Measurements from ENCODE around the gene CMTR1. TPM values are rescaled to one million over a fixed set of nuclear protein-coding genes. Genes with fewer than 3 reads are reported as not detected.
A peak's percentile ranks its signal among the peaks of the same experiment; 100 is the strongest.
"Not testable (repeated sequence)": the region's sequence is repeated elsewhere in the genome, so short reads cannot be mapped to it uniquely, and the experiment has no call there.

Gene CMTR1
- total RNA-seq, 2 experiments from 2014 or later = 65.3 to 74.6 TPM

DNA sequence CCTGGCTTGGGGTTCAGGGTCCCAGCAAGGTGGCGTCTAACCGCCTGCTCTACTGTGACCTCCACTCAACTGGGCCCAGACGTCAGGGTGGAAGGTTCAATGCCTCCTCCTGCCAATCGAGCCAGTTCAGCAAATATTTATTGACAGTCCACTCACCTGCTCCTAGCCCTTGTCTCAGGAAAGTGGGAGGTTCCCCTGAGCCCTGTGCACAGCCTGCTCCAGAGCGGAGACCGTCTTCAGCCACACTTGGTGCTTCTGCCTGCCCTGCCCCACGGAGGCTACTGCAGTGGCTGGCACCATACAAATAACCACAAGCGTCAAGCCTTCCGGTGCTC lies 60.6 kb downstream of the CMTR1 start:
- Mint-ChIP-seq H3K36me3 (ENCODE audit: low read depth) (peaks cover 28% of the 10 kb centered on the region), H3K4me3 (no peak overlapping the region), H3K4me1 (peaks cover 93% of the 10 kb centered on the region), H3K27me3 (no peaks in the 10 kb centered on the region), H3K9me3 (ENCODE audit: low read depth) (no peaks in the 10 kb centered on the region), H3K27ac (no peak overlapping the region)
- DNase-seq (no peak), ATAC-seq (no peak)
- intact Hi-C loops (cut with DNase I, micrococcal nuclease) = loop anchor here in 1 of 2 experiments (10.0 kb wide), 1 partner anchor 1621 kb away; the partner anchor contains the start of gene SAYSD1
- POLR2A ChIA-PET = no interaction called here
- CTCF ChIA-PET = interaction anchor here (1.1 kb wide), 1 partner anchor 9 kb away, joined by 3 read pairs; no protein-coding TSS in a partner anchor

DNA sequence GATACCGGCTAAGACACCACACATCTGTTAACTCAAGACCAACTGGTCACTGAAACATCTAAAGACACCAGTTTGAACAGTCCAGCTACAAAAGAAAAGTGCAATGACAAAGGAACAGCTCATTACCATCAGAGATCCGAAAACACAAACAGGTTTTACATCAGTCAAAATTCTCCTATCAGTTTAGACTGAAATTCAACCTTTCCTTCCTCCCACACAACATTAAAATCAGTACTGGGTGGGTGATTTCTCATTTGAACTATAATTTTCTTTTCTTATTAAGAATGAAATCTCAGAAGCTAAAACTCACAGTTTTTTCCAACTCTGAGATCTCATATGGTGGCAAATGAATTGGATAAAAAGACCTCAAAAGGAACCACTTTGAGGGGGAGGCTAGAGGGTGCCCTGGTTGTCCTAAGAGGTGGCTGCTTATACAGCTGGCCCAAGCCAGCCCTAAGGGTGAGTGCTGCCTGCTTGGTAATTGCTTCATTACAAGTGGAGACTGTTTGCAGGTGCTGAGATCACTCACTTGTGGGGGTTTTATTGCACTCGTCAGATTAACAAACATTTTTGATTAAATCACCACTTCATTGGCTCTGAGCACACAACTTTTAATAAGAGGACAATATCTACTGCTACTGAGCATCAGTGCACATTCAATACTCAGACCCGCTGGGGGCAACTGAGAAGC lies 62.4 kb downstream of the CMTR1 start:
- Mint-ChIP-seq H3K27ac (peak overlapping the region; percentile 89), H3K9me3 (ENCODE audit: low read depth) (no peaks in the 10 kb centered on the region), H3K4me3 (peak overlapping the region; percentile 18), H3K4me1 (peaks cover 88% of the 10 kb centered on the region), H3K36me3 (ENCODE audit: low read depth) (peaks cover 18% of the 10 kb centered on the region), H3K27me3 (no peaks in the 10 kb centered on the region)
- DNase-seq (peak; percentile 65), ATAC-seq (peak; percentile 43)
- ChIA-PET POLR2A (interaction anchor here (0.9 to 1.4 kb wide), 3 partner anchors 13 to 21 kb away, joined by 5 to 22 read pairs (median 7); no protein-coding TSS in a partner anchor), CTCF (interaction anchor here (0.7 to 2.4 kb wide), 10 partner anchors 8 to 71 kb away, joined by 3 to 12 read pairs (median 4); partner anchors contain the start of gene CMTR1)
- intact Hi-C loops (cut with DNase I, micrococcal nuclease) = loop anchor here (1.0 to 10.0 kb wide), 11 partner anchors 21 to 1619 kb away; partner anchors contain the start of genes SAYSD1 (in 1 of the 2) and ZFAND3 (in 1 of the 2)

DNA sequence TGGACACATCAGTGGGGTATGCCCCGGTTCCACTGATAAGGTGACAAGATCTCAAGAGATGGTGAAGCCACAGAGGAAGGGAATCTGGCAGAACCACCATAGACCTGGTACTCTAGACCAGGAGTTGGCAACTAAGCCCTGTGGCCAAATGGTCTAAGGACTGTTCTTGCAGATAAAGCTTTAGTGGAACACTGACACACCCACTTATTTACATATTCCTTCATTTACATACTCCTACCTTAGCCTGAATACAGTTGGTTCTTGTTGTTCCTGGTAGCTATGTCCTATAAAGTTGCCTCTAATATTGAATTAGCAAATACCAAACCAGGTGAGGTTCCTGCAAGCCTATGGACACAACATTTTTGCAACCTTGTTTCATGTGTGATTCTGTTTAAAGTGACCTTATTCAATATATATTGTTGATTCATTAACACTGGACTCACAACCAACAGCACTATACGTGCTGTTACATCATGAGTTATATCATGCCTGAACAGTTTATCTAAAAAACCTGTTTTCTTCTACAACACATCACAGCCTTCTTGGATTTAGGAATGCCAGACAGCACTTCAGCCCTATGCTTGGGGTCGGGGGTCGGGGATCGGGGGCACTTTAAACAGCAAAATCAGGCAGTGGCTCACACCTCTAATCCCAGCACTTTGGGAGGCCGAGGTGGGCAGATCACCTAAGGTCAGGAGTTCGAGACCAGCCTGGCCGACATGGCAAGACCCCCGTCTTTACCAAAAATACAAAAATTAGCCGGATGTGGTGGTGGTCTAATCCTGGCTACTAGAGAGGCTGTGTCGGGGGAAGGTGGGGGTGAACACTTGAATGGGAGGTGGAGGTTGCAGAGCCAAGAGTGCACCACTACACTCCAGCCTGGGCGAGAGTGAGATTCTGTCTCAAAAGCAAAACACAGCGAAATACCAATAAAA lies 64.2 kb downstream of the CMTR1 start:
- Mint-ChIP-seq H3K27ac (no peak overlapping the region), H3K27me3 (no peaks in the 10 kb centered on the region), H3K4me3 (no peak overlapping the region), H3K36me3 (ENCODE audit: low read depth) (peaks cover 17% of the 10 kb centered on the region), H3K9me3 (ENCODE audit: low read depth) (no peaks in the 10 kb centered on the region), H3K4me1 (peaks cover 87% of the 10 kb centered on the region)
- CTCF ChIA-PET = interaction anchor here (1.0 kb wide), 1 partner anchor 50 kb away, joined by 3 read pairs; no protein-coding TSS in a partner anchor
- POLR2A ChIA-PET = no interaction called here
- intact Hi-C loops (cut with DNase I, micrococcal nuclease) = loop anchor here in 1 of 2 experiments (5.0 to 10.0 kb wide), 5 partner anchors 320 to 1618 kb away; partner anchors contain the start of genes SAYSD1 and ZFAND3
- ATAC-seq = no peak
- DNase-seq = no peak

DNA sequence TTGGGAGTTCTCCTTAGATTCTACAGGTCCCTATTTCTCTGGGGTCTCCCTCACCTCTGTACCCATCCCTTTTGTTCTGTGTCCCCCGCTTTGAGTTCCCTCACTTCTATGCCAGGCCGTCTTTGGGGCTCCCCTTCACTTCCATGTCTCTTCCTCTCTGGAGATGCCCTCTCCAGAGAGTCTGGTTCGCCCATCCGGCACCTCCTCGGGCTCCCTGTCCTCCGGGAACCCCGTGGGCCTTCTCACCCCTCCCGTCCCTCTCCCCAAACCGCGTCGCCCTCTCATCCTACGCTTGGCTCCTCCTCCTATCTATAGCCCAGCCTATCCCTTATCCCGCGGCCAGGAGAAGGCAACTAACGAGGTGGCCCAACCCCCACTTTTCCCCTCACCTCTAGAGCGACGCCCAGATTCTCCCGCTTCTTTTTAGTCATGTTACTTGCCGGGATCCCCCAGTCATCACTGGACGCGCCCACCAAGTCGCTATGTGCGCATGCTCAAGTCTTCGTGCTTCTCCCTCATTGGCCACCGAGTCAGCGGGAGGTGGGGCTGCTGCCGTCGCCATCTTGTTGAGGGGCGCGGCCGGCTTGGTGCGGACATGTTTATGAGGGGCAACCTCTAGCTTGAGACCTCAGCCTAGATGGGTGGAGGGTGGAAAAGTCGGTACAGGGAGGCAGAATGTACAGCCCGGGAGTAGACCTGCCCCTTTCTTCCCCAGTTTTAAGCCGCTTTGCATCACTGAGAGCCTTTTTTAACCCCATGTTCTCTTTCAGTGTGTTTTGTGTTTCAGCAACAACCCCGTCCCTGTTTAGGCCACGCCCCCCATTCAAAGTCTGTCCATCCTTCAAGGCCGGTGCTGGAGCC lies 66.6 kb downstream of the CMTR1 start, which contains the start of gene CCDC167:
Gene CCDC167 (minus strand): TSS at position 461 of the 861 bp plus-strand sequence. CDS start 30 bp downstream, at position 431.
- CTCF ChIA-PET = interaction anchor here (0.6 to 3.3 kb wide), 3 partner anchors 17 to 614 kb away, joined by 5 to 21 read pairs (median 5); partner anchors contain the start of genes C6orf89 and CMTR1
- Mint-ChIP-seq H3K4me1 (peaks cover 89% of the 10 kb centered on the region), H3K4me3 (peak within 1 kb of the TSS; percentile 88), H3K9me3 (ENCODE audit: low read depth) (no peaks in the 10 kb centered on the region), H3K27ac (peak within 1 kb of the TSS; percentile 96), H3K36me3 (ENCODE audit: low read depth) (peaks cover 5% of the 10 kb centered on the region), H3K27me3 (no peaks in the 10 kb centered on the region)
- intact Hi-C loops (cut with DNase I, micrococcal nuclease) = loop anchor here (1.0 to 10.0 kb wide), 10 partner anchors 17 to 1615 kb away; partner anchors contain the start of genes CMTR1 (in 1 of the 2), SAYSD1 (in 1 of the 2) and ZFAND3 (in 1 of the 2)
- DNase-seq (peak; percentile 99), ATAC-seq (peak; percentile 82)
- POLR2A ChIA-PET = interaction anchor here (0.5 to 1.2 kb wide), 5 partner anchors 10 to 552 kb away, joined by 3 to 7 read pairs (median 4); no protein-coding TSS in a partner anchor

DNA sequence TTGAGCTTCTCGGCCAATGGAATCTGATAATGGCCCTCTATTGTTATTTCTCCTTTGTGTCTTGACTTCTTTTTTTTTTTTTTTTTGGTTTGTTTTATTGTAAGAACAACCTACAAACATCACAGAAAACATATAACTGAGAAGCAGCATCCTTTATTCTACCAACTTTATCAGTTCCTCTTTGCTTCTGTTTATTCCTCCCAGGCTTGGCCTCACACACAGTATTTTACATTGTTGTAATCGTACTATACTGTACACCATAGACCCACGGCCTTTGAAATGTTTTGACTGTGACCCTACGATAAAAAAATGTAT lies 67.2 kb downstream of the CMTR1 start:
- no peaks in the 10 kb centered on the region for H3K27me3 Mint-ChIP-seq
- ChIA-PET POLR2A (interaction anchor here (0.5 to 1.2 kb wide), 5 partner anchors 9 to 552 kb away, joined by 3 to 7 read pairs (median 4); no protein-coding TSS in a partner anchor), CTCF (interaction anchor here (0.6 to 3.3 kb wide), 3 partner anchors 16 to 614 kb away, joined by 5 to 21 read pairs (median 5); partner anchors contain the start of genes C6orf89 and CMTR1)
- peak overlapping the region; percentile 96 for H3K27ac Mint-ChIP-seq
- H3K4me1 Mint-ChIP-seq = peaks cover 88% of the 10 kb centered on the region
- H3K9me3 Mint-ChIP-seq (ENCODE audit: low read depth) = no peaks in the 10 kb centered on the region
- ATAC-seq (no peak), DNase-seq (no peak)
- H3K4me3 Mint-ChIP-seq = peak overlapping the region; percentile 88
- intact Hi-C loops (cut with DNase I, micrococcal nuclease) = loop anchor here in 1 of 2 experiments (1.0 kb wide), 1 partner anchor 53 kb away; no protein-coding TSS in a partner anchor
- peaks cover 5% of the 10 kb centered on the region for H3K36me3 Mint-ChIP-seq (ENCODE audit: low read depth)

DNA sequence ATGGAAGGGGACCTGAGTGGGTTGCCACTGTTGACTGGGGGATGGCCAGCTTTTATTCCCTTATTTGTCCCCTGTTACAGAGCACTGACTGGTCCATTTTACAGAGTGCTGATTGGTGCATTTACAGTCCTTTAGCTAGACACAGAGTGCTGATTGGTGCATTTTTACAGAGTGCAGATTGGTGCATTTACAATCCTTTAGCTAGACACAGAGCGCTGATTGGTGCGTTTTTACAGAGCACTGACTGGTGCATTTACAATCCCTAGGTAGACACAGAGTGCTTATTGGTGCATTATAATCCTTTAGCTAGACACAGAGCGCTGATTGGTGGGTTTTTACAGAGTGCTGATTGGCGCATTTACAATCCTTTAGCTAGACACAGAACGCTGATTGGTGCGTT lies 67.9 kb downstream of the CMTR1 start:
- not testable (repeated sequence) for H3K4me3 Mint-ChIP-seq
- intact Hi-C loops (cut with DNase I, micrococcal nuclease) = loop anchor here in 1 of 2 experiments (1.0 kb wide), 1 partner anchor 52 kb away; no protein-coding TSS in a partner anchor

DNA sequence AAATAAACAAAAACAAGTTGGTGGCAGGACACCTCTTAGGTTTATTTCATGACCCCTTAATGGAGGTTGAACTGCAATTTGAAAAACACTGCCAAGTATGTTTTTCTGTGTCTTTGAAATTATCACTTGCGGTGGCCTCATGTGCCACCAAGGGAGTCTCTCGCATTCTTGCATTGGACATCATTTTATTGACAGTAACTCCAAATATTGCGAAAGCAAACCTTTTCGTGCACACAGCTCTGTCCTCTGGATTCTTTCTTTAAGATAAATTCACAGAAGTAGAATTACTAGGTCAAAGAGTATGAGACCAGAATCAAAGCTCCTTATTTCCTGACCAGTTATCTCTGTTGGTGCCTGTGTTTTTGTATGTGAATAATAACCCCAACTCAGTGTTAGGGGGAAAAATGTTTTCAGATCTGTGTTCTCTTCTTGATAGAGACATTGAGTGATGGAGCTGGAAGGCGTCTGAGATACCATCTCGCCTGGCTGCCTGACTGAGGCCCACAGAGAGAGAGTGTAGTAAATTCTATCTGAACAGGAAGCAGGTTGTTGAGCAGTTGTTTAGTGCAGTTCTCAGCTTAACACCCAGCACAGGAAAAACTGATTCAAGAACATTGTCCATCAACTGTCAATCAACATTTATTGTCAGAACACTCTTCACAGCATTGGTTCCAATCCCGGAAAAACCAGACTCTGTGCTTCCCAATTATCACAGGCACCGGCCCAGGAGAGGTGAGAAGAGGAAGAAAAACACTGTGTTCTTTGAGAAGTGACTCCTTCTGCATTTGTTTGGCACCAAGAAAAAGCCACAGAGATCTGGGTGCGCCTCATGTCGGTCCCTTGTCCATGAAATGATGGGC lies 68.8 kb downstream of the CMTR1 start:
- Mint-ChIP-seq H3K9me3 (ENCODE audit: low read depth) (no peaks in the 10 kb centered on the region), H3K27ac (peak overlapping the region; percentile 93), H3K27me3 (no peaks in the 10 kb centered on the region), H3K4me3 (peak overlapping the region; percentile 18), H3K4me1 (peaks cover 83% of the 10 kb centered on the region), H3K36me3 (ENCODE audit: low read depth) (peaks cover 2% of the 10 kb centered on the region)
- ATAC-seq (peak; percentile 17), DNase-seq (peak; percentile 51)
- ChIA-PET POLR2A (interaction anchor here (0.7 to 1.8 kb wide), 3 partner anchors 11 to 14 kb away, joined by 3 to 7 read pairs (median 7); no protein-coding TSS in a partner anchor), CTCF (interaction anchor here (0.9 to 3.3 kb wide), 6 partner anchors 10 to 176 kb away, joined by 3 to 21 read pairs (median 3); no protein-coding TSS in a partner anchor)
- intact Hi-C loops (cut with DNase I, micrococcal nuclease) = loop anchor here in 1 of 2 experiments (1.0 kb wide), 1 partner anchor 12 kb away; no protein-coding TSS in a partner anchor

More for the DNA sequence above, 67.9 kb downstream of the CMTR1 start:
- H3K9me3 Mint-ChIP-seq (ENCODE audit: low read depth); DNase-seq; H3K27me3 Mint-ChIP-seq; H3K36me3 Mint-ChIP-seq (ENCODE audit: low read depth); ATAC-seq: not testable (repeated sequence)
- peak overlapping the region; percentile 43 for H3K27ac Mint-ChIP-seq
- ChIA-PET CTCF (interaction anchor here (3.3 kb wide), 1 partner anchor 15 kb away, joined by 21 read pairs; no protein-coding TSS in a partner anchor), POLR2A (interaction anchor here (1.8 kb wide), 1 partner anchor 13 kb away, joined by 7 read pairs; no protein-coding TSS in a partner anchor)
- H3K4me1 Mint-ChIP-seq = peaks cover 88% of the 10 kb centered on the region

DNA sequence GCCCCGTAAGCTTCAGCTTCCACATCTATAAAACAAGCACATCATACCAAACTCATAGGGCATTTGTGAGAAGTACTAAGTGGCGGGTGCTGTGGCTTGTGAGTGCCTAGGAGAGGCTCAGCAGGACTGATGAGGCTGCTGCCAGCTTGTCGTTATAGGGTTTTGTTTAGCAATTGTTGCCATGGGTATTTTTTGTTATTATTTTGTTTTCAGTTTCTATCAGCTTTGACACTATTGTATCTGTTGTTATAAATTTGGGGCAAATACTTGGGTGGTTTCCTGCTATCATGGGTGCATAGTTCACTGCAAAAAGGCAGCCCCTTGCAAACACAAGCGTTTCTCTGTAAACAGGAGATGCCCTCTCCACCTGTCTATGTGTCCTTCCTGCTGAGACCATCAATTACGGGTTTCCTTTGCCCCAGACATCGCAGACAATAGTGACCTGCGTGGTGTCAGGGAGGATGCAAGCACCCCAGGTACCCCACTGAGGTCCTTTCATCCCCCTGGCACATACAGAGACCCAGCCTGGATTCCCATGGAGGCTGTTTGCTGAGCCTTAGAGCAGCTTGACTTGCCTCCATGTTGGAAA lies 69.8 kb downstream of the CMTR1 start:
- H3K27me3 Mint-ChIP-seq = no peaks in the 10 kb centered on the region
- intact Hi-C loops (cut with DNase I, micrococcal nuclease) = loop anchor here in 1 of 2 experiments (1.0 kb wide), 1 partner anchor 12 kb away; no protein-coding TSS in a partner anchor
- ATAC-seq = peak; percentile 29
- peak; percentile 64 for DNase-seq
- ChIA-PET CTCF (interaction anchor here (0.9 to 3.3 kb wide), 8 partner anchors 8 to 177 kb away, joined by 3 to 21 read pairs (median 3); no protein-coding TSS in a partner anchor), POLR2A (interaction anchor here (1.0 to 1.8 kb wide), 2 partner anchors 12 to 13 kb away, joined by 3 to 7 read pairs (median 7); no protein-coding TSS in a partner anchor)
- H3K27ac Mint-ChIP-seq = peak overlapping the region; percentile 93
- peak overlapping the region; percentile 18 for H3K4me3 Mint-ChIP-seq
- H3K9me3 Mint-ChIP-seq (ENCODE audit: low read depth) = no peaks in the 10 kb centered on the region
- peaks cover 76% of the 10 kb centered on the region for H3K4me1 Mint-ChIP-seq
- H3K36me3 Mint-ChIP-seq (ENCODE audit: low read depth) = peaks cover 2% of the 10 kb centered on the region
